HG02623 (cell line): ENCODE measurements around the gene EEFSEC.

Experiments used
- ATAC-seq: cut with Tn5 transposase; IDR thresholded peaks from one replicate; pipeline ENCODE4 v1.9.1; 2021; ENCODE audit warnings: moderate library complexity; ENCODE audit not compliant: unreplicated experiment

EEFSEC gene

GRCh38 chr3:128362026-128362965 lies 209.0 kb downstream of the EEFSEC start:
- ATAC-seq: no peak

DNA sequence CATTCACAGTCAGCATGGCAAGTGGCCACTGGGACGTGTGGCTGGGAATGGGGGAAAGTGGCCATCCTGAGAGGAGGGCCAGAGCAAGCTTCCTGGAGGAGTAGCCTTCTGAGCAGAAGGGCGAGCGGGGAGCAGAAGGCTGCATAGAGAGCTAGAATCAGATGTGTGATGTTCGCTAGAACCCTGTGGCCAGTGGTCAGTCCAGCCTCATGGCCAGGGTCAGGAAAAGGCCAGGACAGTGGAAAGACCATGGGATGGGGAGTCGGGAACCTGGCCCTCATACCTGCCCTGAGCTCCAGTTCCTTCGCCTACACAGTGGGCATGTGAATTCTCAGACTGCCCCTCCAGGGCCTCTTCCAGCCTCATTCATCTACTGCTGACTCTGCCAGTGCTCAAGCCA lies 211.0 kb downstream of the EEFSEC start:
- ATAC-seq: no peak

DNA sequence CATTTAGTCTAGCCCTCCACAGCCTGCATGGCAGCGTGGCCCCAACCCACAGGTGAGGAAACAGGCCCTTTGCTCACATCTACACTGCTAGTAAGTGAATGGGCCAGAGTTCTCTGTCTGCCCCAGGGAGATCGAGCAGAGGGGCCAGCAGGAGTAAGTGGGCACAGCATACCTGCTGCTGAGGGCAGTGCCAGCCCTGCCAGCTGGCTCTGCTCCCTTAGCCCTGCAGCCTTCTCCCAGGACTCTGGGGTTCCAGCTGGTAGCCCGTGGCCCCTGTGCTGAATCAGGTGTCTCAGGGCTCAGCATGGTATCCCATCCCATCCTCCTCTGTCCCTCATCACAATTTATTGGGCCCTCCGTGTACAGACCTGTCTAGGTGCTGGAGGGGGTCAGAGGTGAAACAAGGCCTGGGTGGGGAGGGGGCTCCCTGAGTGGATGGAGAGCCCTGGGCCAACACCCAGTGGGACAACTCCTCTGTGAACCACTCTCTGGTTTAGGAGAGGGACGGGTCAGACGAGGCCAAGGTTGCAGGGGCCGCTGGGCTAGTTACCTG lies 211.6 kb downstream of the EEFSEC start:
- no peak for ATAC-seq

DNA sequence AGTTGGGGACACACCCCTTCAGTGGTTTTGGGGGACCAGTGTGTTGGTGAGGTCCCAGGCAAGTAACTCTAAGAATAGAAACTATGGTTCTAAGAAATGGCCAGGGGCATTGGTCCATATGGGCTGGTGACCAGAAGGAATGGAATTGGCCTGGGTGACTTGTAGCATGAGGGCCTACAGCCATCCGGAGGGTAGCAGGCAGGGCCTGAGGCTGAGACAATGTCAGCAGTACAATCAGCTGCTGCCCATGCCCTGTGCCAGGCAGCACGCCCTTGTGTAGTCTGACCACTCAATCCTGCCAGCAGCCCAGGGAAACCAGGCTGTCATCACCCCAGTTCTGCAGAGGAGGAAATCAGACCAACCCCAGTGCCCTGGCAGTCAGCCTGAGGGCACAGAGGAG lies 212.9 kb downstream of the EEFSEC start:
- ATAC-seq: no peak

DNA sequence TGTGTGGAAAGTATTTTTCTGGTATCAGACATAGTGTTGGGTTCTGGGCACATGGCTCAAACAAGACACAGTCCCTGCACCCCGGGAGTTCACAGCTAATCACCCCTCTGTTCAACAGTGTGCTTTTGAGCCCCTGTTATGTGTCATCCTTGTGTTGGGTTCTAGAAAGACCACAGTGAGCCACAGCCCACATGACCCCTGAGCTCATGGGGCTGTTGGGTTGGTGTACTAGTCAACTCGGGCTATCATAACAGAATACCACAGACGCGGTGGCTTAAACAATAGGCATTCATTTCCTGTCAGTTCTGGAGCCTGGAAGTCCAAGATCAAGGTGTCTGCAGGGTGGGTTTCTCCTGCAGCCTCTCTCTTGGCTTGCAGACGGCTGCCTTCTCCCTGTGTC lies 213.4 kb downstream of the EEFSEC start:
- no peak for ATAC-seq

DNA sequence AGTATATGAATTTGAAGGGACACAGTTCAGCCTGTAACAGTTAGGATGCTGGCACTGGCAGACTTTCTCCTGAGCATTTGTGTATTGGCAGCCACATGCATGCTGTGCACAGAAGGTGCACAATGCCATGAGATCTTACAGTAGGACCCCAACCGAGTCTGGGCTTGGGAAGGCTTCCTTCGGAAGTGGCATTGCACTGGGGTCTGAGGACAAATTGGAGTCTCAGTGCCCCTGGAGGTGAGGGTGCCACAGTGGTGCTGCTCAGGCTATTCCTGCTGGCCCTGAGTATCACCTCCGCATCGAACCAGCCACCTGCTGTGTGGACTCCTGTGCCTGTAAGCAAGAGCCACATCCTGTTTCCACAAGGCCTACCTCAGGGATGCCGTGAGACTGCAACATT lies 213.9 kb downstream of the EEFSEC start:
- ATAC-seq: no peak

- no peak for ATAC-seq
These were observed 214.5 kb downstream of the EEFSEC start for GRCh38 chr3:128367761-128368160.

DNA sequence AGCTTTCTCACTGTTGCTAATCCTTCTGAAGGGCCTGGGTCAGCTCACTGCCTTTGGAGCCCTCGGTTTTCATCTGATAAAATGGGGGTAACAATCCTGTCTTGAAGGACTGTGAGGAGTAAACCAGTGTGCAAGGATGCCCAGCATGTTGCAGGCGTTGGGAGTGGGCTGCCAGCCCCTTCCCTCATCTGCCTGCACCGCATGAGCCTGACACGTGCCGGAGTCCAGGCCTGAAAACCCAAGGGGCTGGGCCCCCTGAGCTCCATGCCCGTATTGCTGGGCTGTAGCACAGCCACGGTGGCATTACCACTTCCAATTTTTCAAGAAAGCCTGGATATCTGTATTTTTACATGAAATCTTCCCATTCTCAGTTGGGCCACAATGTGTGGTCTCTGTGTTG lies 215.3 kb downstream of the EEFSEC start:
- ATAC-seq: no peak

DNA sequence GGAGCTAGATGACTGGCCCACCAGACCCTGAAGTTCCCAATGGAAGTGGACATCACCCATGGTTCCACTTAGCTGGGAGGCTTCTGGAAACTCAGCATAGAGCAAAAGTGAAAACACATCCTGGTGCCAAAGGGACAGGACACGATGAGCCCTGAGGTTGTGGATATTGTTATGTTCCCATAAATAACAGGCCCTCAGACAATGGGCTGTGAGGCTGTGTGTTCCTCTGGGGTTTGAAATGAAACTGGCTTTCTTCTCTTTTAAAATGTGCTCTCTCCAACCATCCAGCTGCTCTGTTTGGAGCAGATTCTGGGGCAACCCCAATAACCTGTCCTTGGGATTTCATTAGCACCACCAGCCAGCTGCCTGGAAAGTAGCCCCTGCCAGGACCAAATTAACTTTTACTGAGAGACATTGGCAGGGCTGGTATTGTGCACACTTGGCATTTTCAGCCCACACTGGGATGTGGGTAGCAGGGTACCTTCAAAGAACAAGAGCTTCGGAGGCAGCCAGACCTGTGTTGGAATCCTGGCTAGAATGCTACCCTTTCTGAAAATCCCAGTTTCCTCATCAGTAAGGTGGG lies 215.9 kb downstream of the EEFSEC start:
- ATAC-seq: no peak

- peak; percentile 40 for ATAC-seq
These were observed 216.8 kb downstream of the EEFSEC start for GRCh38 chr3:128369881-128370642.

DNA sequence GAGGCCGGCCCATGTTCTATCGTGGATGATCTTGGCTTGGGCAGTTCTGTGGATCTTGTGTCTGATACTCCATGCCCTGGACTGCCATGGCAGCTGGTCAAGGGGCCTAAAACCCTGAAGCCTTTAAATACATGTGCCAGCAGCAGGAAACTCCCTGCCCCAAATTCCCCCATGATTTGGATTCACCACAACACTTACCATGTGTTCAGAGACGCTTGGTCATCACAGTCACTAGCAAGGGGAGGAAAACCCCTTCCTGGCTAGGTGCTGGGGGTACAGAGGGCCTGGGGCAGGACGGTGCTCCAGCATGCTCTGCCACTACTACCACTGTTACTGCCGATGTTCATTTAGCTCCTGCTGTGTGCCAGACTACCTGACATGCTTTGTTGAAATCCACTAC lies 219.0 kb downstream of the EEFSEC start:
- no peak for ATAC-seq

DNA sequence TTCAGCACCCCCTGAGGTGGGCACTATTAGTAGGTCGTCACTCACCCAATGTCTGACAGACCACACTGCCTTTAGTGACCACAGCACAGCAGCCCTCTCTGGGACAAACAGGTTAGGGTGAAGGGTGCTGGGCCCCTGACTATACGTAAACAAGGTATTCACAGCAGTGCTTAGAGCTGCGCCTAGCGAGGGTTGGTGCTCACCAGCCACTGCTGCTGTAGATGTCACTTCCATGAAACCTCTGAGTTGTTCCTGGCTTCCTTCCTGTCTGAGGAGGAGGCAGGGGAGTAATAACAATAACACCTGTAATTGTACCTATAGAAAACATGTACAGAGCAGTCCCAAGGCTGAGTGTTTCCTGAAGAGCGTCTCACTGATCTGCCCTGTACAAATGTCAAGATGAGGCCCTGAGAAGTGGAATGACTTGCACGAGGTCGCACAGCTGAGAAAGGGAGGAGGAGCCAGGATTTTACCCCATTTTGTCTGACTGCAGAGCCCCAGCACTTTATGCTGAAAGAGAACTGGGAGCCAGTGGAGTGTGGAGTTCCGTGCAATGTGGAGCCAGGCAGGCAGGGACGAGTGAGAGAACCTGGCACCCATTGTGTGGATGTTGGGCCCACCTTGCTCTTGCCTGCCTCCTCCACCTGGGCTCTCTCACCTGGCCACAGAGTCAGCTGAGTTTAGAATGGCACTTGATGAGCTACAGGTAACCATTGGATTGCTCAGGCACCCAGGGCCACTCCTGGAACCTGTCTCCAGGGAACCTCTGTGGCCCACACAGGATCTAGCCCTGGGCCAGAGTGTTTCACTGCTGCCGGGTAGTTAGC lies 219.6 kb downstream of the EEFSEC start:
- ATAC-seq: no peak

GRCh38 chr3:128374746-128375445 lies 221.6 kb downstream of the EEFSEC start:
- ATAC-seq: no peak

- ATAC-seq: no peak
These were observed 223.2 kb downstream of the EEFSEC start for GRCh38 chr3:128376516-128376915.

DNA sequence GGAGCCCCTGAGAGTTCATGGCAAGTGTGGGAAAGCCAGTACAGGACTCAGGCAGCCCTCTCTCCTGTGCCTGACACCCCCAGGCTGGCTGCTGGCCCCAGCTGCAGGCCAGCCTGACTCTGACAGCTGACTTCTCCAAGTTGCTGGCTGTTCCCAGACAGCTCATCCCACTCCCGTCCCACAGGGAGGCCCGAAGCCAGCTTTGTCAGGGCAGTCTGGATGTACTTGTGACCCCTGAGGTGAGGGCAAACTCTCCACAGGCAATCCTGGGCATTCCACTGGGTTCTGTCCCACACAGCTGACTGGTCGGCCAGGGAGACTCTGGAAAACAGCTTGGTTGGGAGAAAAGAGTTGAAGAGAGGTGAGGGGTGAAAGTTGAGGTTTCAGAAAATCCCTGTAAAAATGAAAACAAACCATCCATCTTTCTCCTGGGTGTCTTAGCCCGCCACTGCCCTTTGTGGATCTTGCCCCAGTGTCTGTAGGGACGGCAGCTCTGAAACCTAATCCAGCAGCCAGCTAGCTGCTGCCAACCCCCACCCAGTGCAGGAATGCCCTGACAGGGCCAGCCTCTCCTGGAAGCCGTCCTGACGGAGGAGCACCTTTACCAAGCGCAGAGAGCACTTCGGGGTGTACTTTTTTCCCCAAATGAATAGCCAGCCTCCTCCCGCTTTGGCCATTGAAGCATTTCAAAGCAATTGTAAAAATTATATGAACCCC lies 225.5 kb downstream of the EEFSEC start:
- no peak for ATAC-seq

DNA sequence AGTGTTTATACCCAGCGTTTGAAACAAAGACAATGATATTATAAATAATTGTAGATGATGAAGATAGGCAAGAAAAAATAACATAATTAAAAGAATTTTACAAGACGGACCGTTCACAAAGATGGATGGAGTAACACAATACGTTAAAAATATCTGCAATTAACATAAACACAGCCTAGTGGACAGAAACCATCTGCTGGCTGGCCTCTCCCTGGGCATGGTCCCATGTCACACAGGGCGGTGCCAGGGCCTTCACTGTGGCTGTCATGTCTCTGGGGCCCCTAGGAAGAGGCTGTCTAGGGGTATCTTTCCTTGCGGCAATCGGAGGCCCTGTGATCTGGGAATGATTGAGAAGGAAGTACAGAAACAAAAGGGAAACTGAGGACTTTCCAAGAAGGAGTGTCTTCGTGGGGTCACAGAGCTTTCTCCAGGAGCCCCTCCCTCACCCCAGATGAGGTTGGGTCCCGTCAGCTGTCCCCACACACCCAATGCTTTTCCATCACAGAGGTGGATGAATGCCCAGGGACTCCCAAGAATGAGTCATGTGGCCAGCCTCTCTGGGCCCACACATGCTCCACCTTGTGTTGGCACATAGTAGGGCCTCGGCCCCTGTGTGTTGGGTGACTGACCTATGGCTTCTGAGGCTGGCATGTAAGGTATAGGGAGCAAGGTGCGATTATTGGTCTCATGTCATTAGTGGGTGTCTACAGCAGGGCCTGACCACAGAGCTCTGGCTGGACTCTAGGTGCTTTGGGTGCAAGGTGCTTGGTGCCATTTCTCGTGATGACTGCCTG lies 226.3 kb downstream of the EEFSEC start:
- ATAC-seq: no peak

DNA sequence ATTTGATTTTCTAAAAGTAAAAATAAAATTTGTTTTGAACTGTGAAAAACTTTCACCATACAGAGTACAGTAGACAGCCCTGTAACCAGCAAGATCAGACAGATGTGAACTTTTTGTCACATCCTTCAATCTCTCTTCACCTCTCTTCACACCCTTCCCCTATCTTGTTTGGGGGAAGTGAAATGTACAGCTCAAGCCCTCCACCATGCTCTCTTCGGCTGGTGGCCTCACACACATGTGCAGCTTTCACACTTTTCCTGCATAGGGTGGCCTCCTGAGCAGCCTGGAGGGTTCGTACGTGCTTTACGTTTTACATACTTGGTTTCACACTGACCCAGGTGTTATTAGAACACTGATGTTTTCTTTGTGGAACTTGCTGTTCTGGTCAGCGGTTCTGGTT lies 227.0 kb downstream of the EEFSEC start:
- no peak for ATAC-seq

GRCh38 chr3:128380719-128381118 lies 227.4 kb downstream of the EEFSEC start:
- ATAC-seq: no peak

DNA sequence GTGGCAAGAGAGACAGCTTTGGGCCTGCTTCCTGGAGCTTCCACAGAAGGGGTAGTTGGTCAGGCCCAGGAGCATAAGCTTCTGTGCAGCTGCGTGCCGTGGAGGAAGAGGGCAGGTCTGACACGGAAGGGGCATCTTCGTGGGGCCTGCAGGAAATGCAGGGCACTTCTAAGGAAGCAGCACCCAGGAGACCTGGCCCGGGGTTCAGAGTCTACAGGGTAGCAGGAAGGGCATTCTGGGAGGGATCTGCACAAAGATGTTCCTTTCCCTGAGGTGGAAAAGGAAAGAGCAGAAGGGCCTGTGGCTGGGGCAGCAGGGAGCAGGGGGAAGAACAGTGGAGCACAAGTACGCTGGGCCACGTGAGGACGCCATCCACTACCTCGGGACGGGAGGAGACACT lies 228.3 kb downstream of the EEFSEC start:
- no peak for ATAC-seq
